ENCODE results near the gene EIF4G3. TPM values are rescaled to one million over a fixed set of nuclear protein-coding genes. Genes with fewer than 3 reads are reported as not detected.

EIF4G3 gene
- total and polyA plus RNA-seq, 9 of the 15 experiments (the other 6 are each of a cell fraction or from before 2014, with no cell fraction given) = 6.7 to 40.5 (median 32.1) TPM

GRCh38 chr1:21216835-21217811 lies 40.4 kb upstream of the EIF4G3 start (continued):
- TF ChIP-seq OTX1 (CRISPR knock-in tag; IDR thresholded peaks at IDR 0.05) (0 out of 2 replicates have a peak, but pooled peaks have one; percentile 24), RB1 (IDR thresholded peaks at IDR 0.05; ENCODE audit: low read depth) (peak; percentile 53; the same call in 1 of the 2 replicates), NFYB (IDR thresholded peaks at IDR 0.05; ENCODE audit: extremely low read depth, insufficient read length) (no peak), REST (IDR thresholded peaks at IDR 0.05; ENCODE audit: borderline replicate concordance) (peak; percentile 48; the same call in 1 of the 2 replicates), REST (CRISPR knock-in tag; IDR thresholded peaks at IDR 0.05; ENCODE audit: low read depth) (no peak), ZNF668 (CRISPR knock-in tag; IDR thresholded peaks at IDR 0.05) (no peak), ATF3 (IDR thresholded peaks at IDR 0.05) (no peak; the same call in 1 of the 2 replicates), ATF3 (CRISPR knock-in tag; conservative IDR thresholded peaks at IDR 0.05) (no peak), ARID4B (CRISPR knock-in tag; IDR thresholded peaks at IDR 0.05) (no peak), IRF9 (tag; IDR thresholded peaks at IDR 0.05) (no peak), CREM (IDR thresholded peaks at IDR 0.05; ENCODE audit: low read depth) (0 out of 2 replicates have a peak, but pooled peaks have one; percentile 23)

All from K562 (cell line).